GM15510 (cell line): ENCODE measurements around the gene ZNF557.

ENCODE experiments used
- POLR2A ChIP-seq: IDR thresholded peaks from 3 replicates; pipeline ENCODE4 v1.6.1; 2011; ENCODE audit warnings: borderline replicate concordance; ENCODE audit not compliant: insufficient read length; ENCODE audit errors: extremely low read depth

ZNF557 gene

GRCh38 chr19:7083076-7083956 lies 13.8 kb downstream of the ZNF557 start:
- TF ChIP-seq POLR2A, result no peak

GRCh38 chr19:7088999-7089398 lies 19.5 kb downstream of the ZNF557 start:
- no peak for TF ChIP-seq POLR2A

GRCh38 chr19:7098096-7098495 lies 28.6 kb downstream of the ZNF557 start:
- TF ChIP-seq POLR2A, result no peak

DNA sequence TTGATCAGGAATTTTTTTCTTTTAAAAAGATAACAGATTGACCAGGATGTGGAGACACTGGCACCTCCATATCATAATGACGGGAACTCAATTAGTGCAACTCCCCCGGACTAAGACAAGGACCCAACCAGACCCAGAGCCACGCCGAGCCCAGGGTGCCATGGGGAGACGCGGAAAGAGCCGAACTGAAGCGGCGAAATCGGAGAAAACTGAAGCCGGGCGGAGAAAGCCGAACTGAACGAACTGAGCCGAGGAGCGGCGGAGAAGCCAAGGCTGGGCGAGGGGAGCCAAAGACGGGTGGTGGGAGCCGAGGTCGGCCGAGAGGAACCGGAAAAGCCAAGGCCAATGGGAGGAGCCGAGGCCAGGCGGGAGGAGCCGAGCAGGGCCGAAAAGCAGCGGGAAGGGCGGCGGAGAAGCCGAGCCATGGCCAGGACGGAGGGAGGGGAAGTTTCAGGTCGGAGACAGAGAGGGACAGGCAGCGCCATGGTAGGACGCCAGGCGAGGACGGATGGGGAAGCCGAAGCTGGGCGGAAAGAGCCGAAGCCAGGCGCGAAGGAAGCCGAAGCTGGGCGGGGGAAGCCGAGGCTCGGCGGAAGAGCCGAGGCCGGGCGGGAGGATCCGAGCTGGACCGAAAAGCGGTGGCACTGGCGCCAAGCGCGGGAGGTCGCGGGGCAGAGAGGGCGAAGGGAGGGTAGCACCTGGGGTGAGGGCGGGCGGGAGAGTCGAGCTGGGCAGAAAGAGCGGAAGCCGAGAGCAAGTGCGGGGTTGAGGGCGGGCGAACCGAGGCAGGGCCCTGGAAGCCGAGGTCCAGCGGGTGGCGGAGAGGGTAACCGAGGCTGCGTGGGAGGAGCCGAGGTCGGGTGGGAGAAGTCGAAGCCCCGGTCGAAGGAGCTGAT lies 29.4 kb downstream of the ZNF557 start:
- TF ChIP-seq POLR2A, result peak; percentile 73

GRCh38 chr19:7099597-7099921 lies 30.1 kb downstream of the ZNF557 start:
- TF ChIP-seq POLR2A, result no peak

- no peak for TF ChIP-seq POLR2A
These were observed 32.2 kb downstream of the ZNF557 start for GRCh38 chr19:7101498-7102253.

DNA sequence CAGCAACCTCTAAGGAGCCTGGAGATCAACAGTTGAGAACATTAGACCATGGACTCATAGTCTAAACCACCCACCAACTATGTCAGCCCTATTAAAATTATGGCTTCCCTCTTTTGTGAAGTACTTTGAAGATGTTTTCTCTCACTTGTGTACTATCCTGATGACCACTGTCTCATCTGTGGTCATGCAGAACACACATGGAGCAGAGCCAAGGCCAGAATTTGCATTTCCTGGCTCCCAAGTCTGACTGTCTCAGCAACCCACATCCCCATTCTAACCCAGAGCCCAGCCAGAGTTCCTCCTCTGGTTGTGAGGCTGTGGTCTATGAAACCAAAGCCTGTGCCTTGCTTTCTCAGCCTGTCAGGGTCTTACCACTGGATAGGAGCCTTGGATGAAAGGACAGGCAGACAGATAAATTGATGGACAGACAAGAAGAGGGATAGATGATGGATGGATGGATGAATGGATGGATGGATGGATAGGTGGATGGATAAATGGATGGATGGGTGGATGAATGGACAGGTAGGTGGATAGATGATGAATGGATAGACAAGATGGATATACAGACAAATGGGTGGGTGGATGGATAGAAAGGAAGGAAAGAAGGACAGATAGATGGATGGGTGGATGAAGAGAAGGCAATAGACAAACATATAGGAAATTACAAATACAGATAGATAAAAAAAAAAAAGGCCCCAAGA lies 35.4 kb downstream of the ZNF557 start:
- TF ChIP-seq POLR2A, result no peak

GRCh38 chr19:7106711-7107657 lies 37.5 kb downstream of the ZNF557 start:
- TF ChIP-seq POLR2A, result no peak

- no peak for TF ChIP-seq POLR2A
These were observed 40.3 kb downstream of the ZNF557 start for GRCh38 chr19:7109678-7110289.

GRCh38 chr19:7112675-7113074 lies 43.2 kb downstream of the ZNF557 start:
- no peak for TF ChIP-seq POLR2A

DNA sequence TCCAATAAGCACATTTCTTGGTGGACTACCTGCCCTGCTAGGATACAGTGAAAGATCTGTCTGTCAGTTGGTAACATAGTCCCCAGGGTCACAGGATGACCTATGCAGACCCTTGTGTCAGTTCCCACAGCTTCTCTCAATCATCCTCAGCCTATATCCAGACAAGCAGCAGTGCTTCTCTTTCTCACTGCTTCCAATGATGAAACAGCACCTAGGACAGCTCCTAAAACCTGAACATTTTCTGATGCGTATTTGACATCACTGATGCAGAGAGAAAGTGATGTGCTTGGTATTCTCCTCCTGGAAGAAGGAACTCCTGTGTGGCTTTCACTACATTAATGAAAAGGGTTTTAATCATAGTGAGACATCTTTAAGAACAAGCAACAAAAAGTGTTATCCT lies 43.7 kb downstream of the ZNF557 start:
- no peak for TF ChIP-seq POLR2A

- TF ChIP-seq POLR2A, result no peak
These were observed 46.2 kb downstream of the ZNF557 start for GRCh38 chr19:7115721-7116120.

GRCh38 chr19:7117248-7117647 lies 47.7 kb downstream of the ZNF557 start:
- TF ChIP-seq POLR2A, result no peak

GRCh38 chr19:7119582-7119981 lies 50.1 kb downstream of the ZNF557 start:
- no peak for TF ChIP-seq POLR2A

DNA sequence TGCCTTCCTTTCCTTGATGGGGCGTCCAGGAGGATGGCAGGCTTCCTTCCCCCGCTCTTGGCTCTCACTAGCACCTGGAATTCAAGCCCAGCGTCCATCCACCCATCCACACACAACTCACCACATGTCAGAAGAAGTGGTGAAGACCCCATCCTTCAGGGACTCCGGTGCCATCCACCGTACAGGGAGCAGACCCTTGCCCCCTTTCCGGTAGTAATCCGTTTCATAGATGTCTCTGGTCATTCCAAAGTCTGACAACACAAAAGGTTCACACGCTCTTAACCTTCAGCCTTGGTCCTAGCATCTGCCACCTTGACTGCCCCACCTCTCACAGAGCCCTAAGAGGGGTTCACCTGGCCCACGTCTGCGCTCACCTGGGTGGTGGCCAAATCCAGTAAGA lies 51.0 kb downstream of the ZNF557 start:
- TF ChIP-seq POLR2A, result no peak
